ENCODE results near the gene AGMAT.

AGMAT gene

GRCh38 chr1:15584489-15585363, at the start of gene AGMAT:
TSS of gene AGMAT (minus strand) at chr1:15585051. CDS start at chr1:15584967, 84 bp downstream.
- peak within 1 kb of the TSS; percentile 72 to 92 (median 86) for H3K4me2 ChIP-seq
- peak within 1 kb of the TSS; percentile 72 to 88 (median 79) for H3K9ac ChIP-seq
- H3K4me1 ChIP-seq = peaks cover 11 to 30% (median 18%) of the 10 kb centered on the region in 10 experiments; a peak in 17 of 20 replicates
- peak within 1 kb of the TSS; percentile 48 to 71 (median 61) for H3K4me3 ChIP-seq
- no peak for TF ChIP-seq Cebpa-rat (IDR thresholded peaks at IDR 0.05)
- peaks cover 0 to 11% (median 0%) of the 10 kb centered on the region in 11 experiments; a peak in 3 of 22 replicates for H3K36me3 ChIP-seq
- no peaks in the 10 kb centered on the region for H4K20me1 ChIP-seq
- peak within 1 kb of the TSS; percentile 40 to 89 (median 78); a peak in 21 of 22 replicates for H3K27ac ChIP-seq
- peaks cover 0 to 9% (median 4%) of the 10 kb centered on the region in 11 experiments; a peak in 9 of 22 replicates for H3K9me3 ChIP-seq (replicated peaks in 1 of 11)
- H3K27me3 ChIP-seq = peaks cover 16 to 22% (median 20%) of the 10 kb centered on the region in 11 experiments

- Histone ChIP-seq H3K9ac (no peak overlapping the region), H3K27ac (no peak overlapping the region), H3K9me3 (replicated peaks in 1 of 11) (no peaks in the 10 kb centered on the region), H3K36me3 (peaks cover 99 to 100% (median 100%) of the 10 kb centered on the region in 11 experiments), H3K4me3 (no peak overlapping the region), H3K4me1 (0 out of 20 replicates have a peak, but pooled peaks cover 0 to under 1% (median 0%) of the 10 kb centered on the region in 10 experiments), H4K20me1 (peaks cover 0 to 77% (median 64%) of the 10 kb centered on the region in 11 experiments; a peak in 21 of 22 replicates), H3K4me2 (no peak overlapping the region), H3K27me3 (no peaks in the 10 kb centered on the region)
- no peak for TF ChIP-seq Cebpa-rat (IDR thresholded peaks at IDR 0.05)
Measured at GRCh38 chr1:15633756-15634420, 49.0 kb upstream of the AGMAT start.

GRCh38 chr1:15628003-15628402, 43.2 kb upstream of the AGMAT start:
- H3K4me1 ChIP-seq = peaks cover 33 to 59% (median 46%) of the 10 kb centered on the region in 10 experiments

GRCh38 chr1:15627343-15627988, 42.6 kb upstream of the AGMAT start:
- H3K9ac ChIP-seq = peak overlapping the region in 3 of 11 experiments; percentile 7 to 19 (median 9); a peak in 3 of 22 replicates
- no peak overlapping the region for H3K4me3 ChIP-seq
- no peaks in the 10 kb centered on the region for H3K9me3 ChIP-seq (replicated peaks in 1 of 11)
- peaks cover 33 to 65% (median 49%) of the 10 kb centered on the region in 10 experiments for H3K4me1 ChIP-seq
- no peaks in the 10 kb centered on the region for H3K27me3 ChIP-seq
- peaks cover 62 to 82% (median 65%) of the 10 kb centered on the region in 11 experiments for H3K36me3 ChIP-seq
- H3K4me2 ChIP-seq = peak overlapping the region; percentile 47 to 87 (median 56); a peak in 20 of 22 replicates
- peaks cover 59 to 99% (median 89%) of the 10 kb centered on the region in 11 experiments; a peak in 21 of 22 replicates for H4K20me1 ChIP-seq
- TF ChIP-seq Cebpa-rat (IDR thresholded peaks at IDR 0.05) = no peak
- peak overlapping the region in 4 of 11 experiments; percentile 7 to 29 (median 18); a peak in 2 of 22 replicates for H3K27ac ChIP-seq

More at GRCh38 chr1:15628003-15628402, 43.2 kb upstream of the AGMAT start:
- H4K20me1 ChIP-seq = peaks cover 54 to 95% (median 83%) of the 10 kb centered on the region in 11 experiments; a peak in 21 of 22 replicates
- peak overlapping the region in 2 of 11 experiments; percentile 7 to 29; a peak in 1 of 22 replicates for H3K27ac ChIP-seq
- H3K36me3 ChIP-seq = peaks cover 63 to 82% (median 68%) of the 10 kb centered on the region in 11 experiments
- H3K27me3 ChIP-seq = no peaks in the 10 kb centered on the region
- peak overlapping the region in 3 of 11 experiments; percentile 7 to 19 (median 9); a peak in 2 of 22 replicates for H3K9ac ChIP-seq
- TF ChIP-seq Cebpa-rat (IDR thresholded peaks at IDR 0.05) = no peak
- no peaks in the 10 kb centered on the region for H3K9me3 ChIP-seq (replicated peaks in 1 of 11)
- peak overlapping the region in 10 of 11 experiments; percentile 47 to 87 (median 57); a peak in 14 of 22 replicates for H3K4me2 ChIP-seq
- H3K4me3 ChIP-seq = no peak overlapping the region

GRCh38 chr1:15626269-15626950, 41.6 kb upstream of the AGMAT start:
- Histone ChIP-seq H3K27ac (peak overlapping the region in 3 of 11 experiments; percentile 2 to 23 (median 3); a peak in 4 of 22 replicates), H3K9ac (peak overlapping the region in 2 of 11 experiments; percentile 5 to 7; a peak in 3 of 22 replicates), H3K4me1 (peaks cover 35 to 75% (median 54%) of the 10 kb centered on the region in 10 experiments), H3K27me3 (no peaks in the 10 kb centered on the region), H4K20me1 (peaks cover 68 to 100% (median 98%) of the 10 kb centered on the region in 11 experiments; a peak in 21 of 22 replicates), H3K4me3 (no peak overlapping the region), H3K36me3 (peaks cover 51 to 81% (median 63%) of the 10 kb centered on the region in 11 experiments), H3K9me3 (replicated peaks in 1 of 11) (no peaks in the 10 kb centered on the region), H3K4me2 (peak overlapping the region; percentile 47 to 87 (median 56))
- no peak for TF ChIP-seq Cebpa-rat (IDR thresholded peaks at IDR 0.05)

- Histone ChIP-seq H3K36me3 (peaks cover 40 to 78% (median 58%) of the 10 kb centered on the region in 11 experiments), H3K27me3 (no peaks in the 10 kb centered on the region), H3K9ac (no peak overlapping the region), H3K9me3 (replicated peaks in 1 of 11) (no peaks in the 10 kb centered on the region), H3K4me3 (no peak overlapping the region), H3K4me2 (peak overlapping the region in 4 of 11 experiments; percentile 47 to 87 (median 66); a peak in 4 of 22 replicates), H3K27ac (no peak overlapping the region), H3K4me1 (peaks cover 46 to 86% (median 66%) of the 10 kb centered on the region in 10 experiments), H4K20me1 (peaks cover 77 to 100% (median 100%) of the 10 kb centered on the region in 11 experiments; a peak in 21 of 22 replicates)
- no peak for TF ChIP-seq Cebpa-rat (IDR thresholded peaks at IDR 0.05)
Measured at GRCh38 chr1:15625056-15625917, 40.4 kb upstream of the AGMAT start.

Measured in BLaER1 treated with 17β-estradiol and CSF1 and Interleukin-3, amounts not matched to agents 10 nM and 100 nM (cell line).